Activated CD8-positive, alpha-beta memory T cell treated with anti-CD3 and anti-CD28 coated beads, Interleukin-2, amount 50 U/mL, for 4 hours (primary cell): Measurements from ENCODE around the gene CDKL2.
"Not testable (repeated sequence)": the region's sequence is repeated elsewhere in the genome, so short reads cannot be mapped to it uniquely, and the experiment has no call there.

Experiments used
- DNase-seq: peaks from one replicate; pipeline ENCODE4 v3.0.0-alpha.2; 2020

Gene CDKL2

DNA sequence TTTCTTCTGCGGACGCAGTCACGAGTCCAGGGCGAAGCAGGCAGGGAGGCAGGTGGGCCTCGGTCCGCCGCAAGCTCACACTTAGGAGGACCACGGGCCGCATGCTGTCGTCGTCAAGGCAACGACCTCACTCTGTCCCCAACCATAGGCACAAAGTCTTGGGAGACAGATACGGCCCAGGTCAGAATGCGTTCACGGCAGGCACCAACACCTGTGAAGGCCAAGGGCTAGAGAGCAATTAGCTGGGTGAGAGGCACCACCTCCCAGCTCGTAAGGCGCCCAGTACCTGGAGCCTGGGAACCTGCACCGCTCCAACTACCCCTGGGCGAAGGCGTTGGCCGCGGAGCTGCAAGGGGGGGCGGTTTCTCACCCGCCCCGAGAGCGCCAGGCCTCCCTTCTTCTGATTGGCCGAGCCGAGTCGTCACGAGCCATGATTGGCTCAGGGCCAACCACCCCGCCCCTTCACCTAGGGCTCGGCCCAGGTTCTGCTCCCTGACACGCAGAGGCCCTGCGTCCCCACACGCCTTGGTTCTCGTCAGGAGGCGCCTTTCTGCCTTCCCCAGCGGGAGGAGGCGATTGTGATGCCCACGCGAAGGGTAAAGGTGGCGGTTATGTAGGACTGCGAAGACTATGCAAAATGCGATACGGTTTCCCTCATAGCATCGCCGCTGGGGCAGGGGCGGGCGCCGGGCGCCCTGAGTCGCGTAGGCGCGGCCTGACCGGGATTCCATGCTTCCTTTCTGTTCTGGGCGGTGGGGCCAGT, at the start of gene CDKL2:
Gene CDKL2 (minus strand): TSS at position 355 of the 763 bp plus-strand sequence. CDS start 4,540 bp downstream, outside the sequence.
- DNase-seq, result peak; percentile 92

DNA sequence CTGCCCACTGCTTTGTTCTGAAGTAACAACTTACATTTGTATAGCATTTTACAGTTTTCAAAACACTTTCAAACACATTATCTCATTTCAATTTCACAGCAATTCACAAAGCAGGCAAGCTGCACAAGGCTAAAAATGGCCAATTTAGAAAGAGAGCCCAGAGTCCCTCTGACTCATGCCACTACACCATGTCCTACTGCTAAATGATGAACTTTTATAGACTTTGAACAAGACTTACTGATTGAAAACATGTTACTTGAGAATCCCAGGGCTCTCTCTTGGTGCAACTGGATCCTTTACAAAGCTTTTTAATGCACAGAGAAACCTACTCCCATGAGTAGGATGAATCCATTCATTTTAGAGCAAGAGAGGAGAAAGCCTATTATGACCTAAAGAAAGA, 48.6 kb upstream of the CDKL2 start:
- DNase-seq, result no peak

DNA sequence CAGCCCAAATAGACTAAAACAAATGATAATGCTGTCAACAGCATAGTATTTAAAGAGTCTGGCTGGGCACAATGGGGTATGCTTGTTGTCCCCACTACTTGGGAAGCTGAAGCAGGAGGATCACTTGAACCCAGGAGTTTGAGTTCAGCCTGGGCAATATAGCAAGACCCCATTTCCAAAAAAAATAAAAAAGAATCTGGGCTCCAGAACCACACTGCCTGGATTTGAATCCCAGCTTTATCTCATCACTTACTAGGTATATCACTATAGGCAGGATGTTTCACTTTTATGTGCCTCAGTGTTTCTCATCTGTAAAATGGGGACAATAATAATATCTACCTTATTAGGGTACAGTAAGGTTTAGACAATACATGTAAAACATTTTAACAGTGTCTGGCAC, 48.1 kb upstream of the CDKL2 start:
- no peak for DNase-seq

DNA sequence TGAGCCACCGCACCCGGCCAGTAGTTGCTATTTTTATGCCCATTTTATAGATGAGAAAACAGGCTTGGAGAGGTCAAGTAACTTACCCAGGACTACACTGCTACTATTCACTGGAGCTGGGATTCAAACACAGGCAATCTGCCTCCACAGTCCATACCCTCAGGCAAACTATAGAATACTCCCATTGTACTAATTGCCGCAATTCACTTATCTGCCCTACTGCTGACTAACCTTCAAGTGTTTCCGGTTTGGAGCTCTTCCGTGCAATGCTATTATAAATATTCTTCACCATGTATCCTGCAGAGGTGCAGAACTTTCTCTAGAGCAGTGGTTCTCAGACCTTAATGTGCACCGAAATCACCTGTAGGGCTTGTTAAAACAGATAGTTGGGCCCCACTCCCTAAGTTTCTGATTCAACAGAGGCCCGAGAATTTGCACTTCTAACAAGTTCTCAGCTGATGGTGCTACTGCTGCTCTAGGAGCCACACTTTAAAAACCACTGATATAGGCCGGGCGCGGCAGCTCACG, 44.7 kb upstream of the CDKL2 start:
- no peak for DNase-seq

DNA sequence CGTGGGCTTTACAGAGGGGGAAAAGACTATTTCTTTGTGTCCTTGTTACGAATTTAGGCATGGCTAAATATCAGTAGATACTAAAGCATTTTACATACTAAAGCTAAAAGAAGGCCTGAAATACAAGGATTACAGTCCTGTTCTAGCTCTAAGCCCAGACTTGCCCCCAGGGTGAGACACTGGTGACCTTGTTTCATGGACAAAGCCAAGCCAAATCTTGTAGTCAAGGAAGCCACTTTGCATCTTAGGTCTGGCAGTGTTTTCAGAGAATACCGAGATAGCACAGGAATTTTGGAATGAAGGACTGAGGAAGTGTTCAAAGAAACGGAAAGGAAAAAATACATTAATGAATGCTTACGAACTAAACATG, 43.6 kb upstream of the CDKL2 start:
- DNase-seq, result no peak

DNA sequence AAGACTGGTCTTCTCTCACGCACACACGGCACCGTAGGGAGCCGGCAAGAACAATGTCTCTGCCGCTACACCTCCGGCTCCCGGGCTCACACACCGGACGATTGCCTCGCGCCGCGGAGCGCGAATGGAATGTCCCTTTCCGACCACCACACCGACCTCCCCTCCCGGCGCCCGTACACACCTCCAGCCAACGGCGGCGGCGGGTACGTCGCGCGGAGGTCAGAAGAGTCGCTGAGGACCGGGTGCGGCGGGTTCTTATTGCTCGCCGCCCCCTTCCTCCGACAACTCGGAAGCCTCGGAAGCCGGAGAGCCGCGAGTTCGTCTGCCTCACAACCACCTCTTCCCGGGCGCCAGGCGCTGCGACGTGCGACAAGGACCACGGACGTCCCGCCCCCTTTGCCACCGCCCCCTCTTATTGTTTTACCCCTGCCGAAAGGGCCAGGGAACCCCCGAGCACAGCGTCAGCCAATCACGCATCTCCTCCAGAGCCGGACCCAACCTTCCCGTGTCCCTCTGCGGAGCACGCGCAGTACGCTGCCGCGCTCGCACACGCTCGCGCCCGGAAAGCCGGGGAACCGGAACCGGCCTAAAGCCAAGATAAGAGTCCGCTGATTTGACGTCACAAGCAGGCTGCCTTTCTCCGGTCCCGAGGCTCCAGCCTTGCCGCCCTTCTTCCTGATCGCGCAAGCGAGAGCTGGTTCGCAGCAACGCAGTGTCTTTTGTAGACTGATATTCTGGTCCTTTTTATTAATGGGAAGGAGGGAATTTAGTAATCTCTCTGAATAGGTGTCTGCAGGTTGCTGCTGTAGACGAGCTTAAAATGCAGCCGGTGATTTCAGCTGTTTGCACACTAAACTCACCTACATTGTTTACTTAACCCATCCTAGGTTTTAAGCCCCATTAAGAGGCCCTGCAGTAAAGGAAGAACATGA, 43.0 kb upstream of the CDKL2 start, which contains the start of gene G3BP2:
Gene G3BP2 (minus strand): TSS at position 385 of the 932 bp plus-strand sequence. CDS start 11,386 bp downstream, outside the sequence.
- DNase-seq, result peak; percentile 97

DNA sequence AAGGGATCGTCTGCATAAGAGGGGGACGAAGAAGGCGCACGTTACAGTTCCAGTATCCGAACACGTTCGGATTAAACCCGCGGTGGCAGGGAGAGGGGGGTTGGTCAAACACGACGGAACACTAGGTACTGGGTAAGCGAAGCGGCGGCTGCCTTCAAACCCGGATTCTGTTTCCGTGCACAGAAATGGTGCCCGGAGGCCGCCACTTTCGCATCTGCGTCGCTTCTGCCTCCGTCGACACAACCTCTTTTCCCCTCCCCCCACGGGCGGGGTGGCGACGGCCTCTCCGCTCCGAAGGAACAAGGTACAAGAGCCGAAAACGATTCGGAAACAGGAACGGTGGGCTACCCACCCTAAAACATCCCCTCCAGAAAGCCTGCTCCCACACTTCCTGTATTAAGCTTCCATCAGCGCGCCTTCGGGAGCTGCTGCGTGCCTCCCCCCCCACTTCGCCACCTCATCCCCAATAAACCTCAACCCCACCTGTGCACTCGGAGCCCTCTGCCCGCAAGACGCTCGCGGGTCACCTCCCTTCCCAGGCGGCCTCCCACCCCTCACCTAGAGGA, 42.2 kb upstream of the CDKL2 start:
- peak; percentile 79 for DNase-seq

DNA sequence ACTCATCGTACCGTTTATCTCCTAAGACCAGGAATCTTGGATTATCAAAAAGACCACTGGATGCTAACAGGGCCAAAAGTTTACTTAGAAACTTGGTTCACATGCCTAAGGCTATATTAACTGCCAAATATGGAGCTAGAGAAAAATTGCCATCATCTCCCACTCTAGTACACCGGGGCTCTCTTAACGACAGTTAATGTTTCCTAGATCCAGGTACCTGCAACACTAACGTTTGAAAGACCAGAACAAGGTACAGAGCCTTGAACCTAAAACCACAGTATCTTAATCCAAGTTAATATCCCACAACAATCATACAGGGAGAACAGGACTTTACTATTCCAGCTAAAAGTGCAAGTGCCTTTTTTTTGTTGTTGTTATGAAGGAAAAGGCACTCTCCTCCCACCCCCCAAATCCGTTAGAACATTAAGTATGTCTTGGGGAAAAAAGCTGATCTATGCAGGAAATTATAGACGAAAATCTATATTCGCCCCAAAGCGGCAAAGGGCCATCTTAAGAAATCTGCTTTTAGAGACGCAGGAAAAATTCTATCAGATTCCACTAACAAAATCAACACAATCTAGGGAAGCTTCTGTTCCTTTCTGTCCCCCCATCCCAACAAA, 41.6 kb upstream of the CDKL2 start:
- no peak for DNase-seq

DNA sequence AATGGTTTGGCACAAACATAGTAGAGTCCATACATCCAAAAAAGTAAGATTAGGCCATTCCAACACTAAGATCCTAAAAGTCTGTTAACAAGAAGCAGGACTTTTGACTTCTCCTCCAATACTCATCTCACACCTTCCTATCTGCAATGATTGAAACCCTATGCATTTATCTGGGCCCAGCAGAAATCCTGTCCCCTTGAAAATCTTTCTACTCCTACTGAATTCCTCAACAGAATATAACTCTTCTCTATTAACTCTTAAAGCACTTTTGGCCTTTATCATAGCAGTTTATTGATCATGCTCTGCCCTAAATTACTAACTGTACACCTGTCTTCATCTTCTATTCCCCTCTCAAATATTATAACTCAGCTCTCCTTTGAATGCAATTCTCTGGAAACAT, 38.3 kb upstream of the CDKL2 start:
- DNase-seq, result no peak

DNA sequence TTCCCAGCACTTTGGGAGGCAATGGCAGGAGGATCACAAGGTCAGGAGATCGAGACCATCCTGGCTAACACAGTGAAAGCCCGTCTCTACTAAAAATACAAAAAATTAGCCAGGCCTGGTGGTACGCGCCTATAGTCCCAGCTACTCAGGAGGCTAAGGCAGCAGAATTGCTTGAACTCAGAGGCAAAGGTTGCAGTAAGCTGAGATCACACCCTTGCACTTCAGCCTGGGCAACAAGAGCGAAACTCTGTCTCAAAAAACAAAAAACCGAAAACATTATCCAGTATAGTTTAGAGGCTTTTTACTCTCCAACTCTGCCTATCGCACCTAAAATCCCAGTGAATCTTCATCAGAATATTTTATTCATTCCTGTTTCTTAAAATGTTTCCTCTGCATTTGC, 37.3 kb upstream of the CDKL2 start:
- DNase-seq, result not testable (repeated sequence)

DNA sequence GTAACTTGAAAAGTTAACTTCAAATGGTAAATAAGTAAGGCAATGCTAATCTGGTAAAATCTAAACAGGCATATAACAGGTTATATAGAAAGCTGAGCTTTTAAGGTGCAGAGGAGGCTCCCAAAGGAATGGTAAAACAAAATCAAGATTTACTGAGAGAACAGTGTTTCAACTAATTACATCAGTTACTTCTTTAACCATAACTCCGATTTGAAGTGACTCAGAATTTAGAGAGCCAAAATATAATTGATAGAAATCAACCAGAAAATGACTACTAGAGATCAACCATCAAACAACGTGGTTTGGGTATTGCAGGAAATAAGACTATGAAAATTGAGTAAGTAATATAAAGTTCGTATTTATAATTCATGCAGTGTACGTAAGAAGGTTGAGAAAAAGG, 36.0 kb upstream of the CDKL2 start:
- no peak for DNase-seq

DNA sequence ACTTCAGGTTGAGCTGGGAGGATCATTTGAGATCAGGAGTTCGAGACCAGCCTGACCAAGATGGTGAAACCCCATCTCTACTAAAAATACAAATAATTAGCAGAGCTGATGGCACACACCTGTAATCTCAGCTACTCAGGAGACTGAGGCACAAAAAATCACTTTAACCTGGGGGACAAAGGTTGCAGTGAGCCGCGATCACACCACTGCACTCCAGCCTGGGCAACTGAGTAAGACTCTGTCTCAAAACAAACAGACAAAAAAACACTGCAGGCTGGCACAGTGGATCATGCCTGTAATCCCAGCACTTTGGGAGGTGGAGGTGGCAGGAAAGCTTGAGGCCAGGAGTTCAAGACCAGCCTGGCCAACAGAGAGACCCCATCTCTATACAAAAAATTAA, 34.3 kb upstream of the CDKL2 start:
- not testable (repeated sequence) for DNase-seq

DNA sequence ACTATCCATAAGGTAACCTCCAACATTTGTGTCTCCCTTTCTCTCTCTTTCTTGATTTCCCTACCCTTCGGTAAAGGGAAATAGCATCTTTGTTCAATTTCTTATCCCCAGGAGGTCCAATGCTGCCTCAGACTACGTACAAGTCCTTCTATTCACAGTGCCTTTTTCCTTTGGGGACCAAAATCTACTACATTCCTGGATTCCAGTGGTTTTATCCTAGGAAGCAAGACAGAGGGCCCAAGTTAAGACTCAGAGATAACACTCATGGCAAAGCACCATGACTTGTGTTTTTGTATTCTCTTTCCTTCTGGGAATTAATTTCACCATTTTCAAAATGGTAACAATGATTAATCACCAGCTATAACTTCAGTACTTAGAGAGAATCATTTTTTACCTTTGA, 32.3 kb upstream of the CDKL2 start:
- no peak for DNase-seq

DNA sequence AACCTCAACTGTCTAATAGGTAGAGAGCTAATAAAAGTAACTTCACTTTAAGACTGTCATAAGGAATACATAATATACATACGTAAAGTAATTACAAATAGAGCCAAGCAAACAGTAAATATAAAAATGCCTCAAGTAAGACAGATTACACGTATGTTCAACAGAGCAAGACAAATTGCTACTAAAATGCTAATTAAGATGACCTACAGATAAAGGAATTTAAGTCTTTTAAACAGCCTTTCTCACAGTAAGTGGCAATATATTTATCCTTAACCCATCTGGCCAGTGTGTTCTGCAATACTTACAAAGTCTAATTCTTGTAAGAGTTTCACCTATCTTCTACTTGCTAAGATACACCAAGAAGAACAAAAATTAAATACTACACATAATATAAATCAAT, 30.2 kb upstream of the CDKL2 start:
- DNase-seq, result no peak

DNA sequence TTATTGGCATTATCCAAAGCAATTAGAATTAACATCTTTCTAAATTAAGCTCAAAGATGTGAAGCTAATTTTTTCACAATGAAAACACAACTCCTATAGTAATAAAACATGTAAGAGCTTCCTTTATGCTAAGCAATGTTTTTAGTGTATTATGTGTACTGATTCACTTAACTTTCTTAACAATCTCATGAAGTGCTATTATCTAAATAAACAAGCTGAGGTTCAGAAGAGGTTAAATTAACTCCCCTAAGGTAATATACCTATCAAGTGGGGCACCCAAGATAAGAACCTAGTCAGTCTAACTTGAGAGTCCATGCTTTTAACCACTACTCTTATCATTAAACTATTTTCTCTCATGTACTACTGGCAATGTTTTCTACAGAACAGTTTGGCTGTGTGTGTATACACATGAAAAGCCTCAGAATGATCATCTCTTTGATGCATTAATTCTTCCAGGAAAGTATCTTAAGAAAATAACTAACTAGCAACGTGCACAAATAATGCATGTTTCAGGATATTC, 29.2 kb upstream of the CDKL2 start:
- no peak for DNase-seq

DNA sequence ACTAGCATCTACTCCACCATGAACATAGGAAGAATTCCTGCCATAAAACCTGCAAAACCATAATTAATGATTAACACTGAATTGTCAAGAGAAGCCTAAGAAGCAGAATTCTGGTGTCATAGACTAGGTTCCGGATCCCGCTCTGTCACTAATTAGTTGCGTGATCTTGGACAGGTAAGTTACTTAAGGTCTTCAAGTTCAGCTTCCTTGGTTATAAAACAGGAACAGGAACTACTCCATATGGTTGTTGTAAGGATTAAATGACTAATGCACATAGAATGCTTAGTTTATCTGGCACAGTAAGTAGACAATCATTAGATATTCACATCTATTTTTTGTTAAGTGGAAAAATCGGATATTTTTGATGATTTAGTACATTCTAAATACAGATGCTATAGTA, 28.5 kb upstream of the CDKL2 start:
- DNase-seq, result no peak

DNA sequence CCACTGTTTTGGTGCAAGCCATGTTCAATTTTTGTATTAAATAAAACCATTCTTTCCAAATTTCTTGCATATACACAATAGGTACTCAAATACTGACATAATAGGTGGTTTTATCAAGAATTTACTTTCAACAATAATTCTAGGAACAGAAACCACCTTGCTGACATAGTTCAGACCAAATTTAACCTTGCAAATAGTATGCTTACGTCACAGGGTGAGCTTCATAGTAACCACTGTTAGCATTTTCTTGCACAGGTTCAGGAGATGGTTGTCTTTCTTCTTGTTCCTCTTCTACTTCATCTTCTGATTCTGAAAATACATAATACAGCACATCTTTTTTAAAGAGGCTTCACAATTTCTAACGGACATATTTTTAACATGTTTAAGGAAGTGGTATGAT, 25.2 kb upstream of the CDKL2 start:
- DNase-seq, result no peak

DNA sequence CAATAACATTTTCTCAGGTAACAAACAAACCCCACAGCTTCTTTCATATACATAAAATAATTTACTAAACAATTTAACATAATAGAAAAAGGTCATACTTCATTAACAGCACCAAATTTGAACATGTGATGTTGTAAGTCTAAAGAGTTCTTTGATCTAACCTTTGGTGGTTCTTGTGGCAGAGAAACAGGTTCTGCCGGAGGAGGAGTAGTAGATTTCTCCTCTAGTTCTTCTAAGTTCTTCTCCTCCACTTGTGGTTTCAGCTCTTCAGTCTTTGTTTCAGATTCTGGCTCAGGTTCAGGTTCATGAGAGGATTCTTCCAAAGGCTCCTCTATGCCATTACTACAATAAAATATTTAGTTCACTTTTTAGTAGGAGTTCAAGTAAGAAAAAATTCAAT, 24.6 kb upstream of the CDKL2 start:
- no peak for DNase-seq

DNA sequence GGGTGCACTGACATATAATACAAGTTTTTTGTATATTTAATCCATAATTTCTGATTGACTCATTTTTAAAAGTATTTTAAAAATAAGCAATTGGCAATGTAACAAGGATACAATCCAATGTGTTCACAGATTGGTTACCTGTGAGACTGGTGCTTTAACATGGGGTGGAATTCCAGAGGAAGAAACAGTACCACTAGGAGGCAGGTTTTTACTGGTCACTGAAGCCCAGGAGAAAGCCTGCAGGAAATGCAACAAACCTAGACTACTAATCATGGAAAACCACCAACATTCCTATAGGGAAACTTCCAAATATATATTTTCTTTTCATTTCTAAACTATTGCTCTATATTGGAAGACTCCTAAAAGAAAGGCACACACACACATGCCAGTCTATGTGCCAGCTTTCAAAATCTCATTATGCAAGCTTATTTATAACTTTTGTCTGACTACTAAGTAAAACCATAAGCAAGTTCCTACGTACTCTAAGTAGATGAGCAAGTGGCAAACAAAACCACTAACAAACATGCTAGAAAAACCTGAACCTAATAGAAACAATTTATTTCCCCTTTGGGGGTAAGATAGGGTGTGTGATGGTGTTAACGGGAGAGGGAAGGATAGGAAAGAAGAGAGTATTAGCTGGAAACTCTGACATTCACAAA, 23.6 kb upstream of the CDKL2 start:
- DNase-seq, result no peak

DNA sequence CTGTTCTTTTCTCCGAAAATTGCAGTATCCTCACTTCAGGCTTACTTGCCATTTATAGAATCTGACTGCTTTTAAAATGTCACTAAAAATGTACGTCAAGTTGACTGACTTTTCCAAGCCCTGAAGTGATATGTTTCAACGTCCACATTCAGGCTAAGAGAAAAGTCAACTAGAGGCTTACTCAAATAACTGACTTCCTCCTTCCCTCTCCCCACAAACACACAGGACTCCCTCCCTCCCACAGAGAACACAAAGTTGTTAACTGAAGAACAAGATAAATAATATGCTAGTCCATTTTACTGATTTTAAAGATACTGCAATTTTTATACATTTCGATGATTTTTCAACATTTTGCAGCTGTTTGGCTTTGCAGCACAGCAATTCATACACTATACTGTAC, 13.8 kb upstream of the CDKL2 start:
- no peak for DNase-seq

DNA sequence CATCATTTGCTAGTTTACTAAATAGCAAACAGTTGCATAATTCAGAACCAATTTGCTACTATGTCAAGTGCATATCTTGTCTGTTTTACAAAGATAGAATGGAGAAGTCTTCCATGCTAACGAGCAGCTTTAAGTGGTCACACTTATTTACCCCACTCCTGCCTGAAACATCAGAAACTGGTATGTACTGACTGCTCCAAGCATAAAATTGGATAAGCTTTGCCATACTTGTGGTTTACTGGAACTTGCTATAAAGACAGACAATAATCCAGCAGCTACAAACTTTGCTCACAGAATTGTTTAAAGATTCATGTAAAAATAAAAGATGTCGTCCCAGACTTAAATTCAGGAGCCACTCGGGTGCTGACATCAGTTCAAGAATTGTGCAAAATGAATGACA, 13.3 kb upstream of the CDKL2 start:
- DNase-seq, result no peak

DNA sequence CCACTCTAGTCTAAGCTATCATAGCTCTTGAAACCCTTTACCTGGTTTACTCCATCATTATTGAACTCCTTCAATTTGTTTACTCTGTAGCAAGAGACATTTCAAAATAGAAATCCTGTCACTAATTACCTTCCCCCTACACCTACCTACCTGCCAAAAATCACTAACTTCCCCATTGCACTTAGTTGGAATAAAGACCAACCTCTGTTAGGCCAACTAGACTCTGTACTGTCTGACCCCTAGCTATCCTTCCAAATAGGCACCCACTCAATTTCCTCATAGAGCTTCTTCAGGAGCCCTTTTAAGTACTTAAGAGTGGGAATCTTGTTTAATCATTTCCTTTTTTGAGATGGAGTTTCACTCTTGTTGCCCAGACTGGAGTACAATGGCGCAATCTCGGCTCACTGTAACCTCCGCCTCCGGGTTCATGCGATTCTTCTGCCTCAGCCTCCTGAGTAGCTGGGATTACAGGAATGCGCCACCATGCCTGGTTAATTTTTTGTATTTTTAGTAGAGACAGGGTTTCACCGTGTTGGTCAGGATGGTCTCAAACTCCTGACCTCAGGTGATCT, 8.9 kb upstream of the CDKL2 start:
- DNase-seq, result no peak
